Measurements from ENCODE around the gene CHST13.

CHST13 gene

DNA sequence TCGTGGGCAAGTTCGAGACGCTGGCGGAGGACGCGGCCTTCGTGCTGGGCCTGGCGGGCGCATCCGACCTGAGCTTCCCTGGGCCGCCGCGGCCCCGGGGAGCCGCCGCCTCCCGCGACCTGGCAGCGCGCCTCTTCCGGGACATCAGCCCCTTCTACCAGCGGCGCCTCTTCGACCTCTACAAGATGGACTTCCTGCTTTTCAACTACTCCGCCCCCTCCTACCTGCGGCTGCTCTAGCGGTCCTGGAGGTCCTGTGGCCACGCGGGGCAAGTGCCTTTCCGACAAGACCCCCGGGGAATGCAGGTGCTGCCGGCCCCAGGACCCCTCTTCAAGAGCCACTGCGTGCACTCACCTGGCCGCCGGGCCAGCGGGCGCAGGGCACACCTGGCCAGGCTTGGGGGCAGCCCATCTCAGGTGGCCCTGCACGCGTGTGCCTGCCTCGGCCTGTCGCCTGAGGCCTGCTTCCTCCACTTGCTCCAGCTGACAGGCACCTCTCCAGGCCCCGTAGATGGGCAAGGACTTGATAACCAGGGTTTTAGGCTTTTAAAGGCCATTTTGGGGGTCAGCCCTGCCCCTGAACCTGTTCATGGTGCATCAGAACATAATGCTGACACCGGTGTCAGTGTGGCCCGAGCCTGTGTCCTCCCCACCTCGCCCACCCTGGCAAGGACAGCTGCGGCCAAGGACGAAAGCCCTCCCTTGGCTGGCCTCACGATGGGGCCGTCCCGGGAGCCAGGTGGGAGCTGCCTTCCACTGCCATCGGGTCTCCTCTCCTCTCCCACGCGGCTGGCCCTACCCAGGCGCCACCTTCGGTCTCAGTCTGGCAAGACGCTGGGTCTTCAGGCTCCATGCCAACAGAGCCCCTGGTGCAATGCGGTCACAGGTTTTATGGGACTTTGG is 18.6 kb downstream of the CHST13 start:
- DNase-seq: no peak

DNA sequence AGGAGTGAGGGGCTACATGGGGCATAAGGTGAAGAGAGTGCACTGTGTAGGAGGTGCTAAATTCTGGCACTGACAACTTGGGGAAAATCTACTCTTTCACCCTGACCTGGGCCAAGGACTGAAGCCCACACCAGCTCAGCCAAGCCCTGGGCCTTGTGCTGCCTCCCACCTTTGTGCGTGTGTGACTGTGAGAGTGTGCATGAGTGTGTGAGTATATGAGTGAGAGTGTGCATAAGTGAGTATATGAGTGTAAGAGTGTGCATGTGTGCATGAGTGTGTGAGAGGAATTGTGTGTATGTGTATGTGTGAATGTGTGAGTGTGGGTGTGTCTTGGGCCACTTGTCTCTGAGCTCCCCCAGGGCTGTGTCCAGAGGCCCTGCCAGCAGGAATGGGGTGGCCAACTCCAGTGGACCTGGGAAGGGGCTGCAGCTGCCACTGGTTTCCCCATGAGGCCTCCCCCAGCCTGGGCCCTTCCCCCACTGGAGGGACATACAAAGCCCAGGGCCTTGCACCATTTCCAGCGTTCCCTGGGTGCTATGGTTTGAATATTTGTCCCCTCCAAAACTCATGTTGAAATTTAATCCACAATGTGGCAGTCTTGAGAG is 19.6 kb downstream of the CHST13 start:
- no peak for DNase-seq

DNA sequence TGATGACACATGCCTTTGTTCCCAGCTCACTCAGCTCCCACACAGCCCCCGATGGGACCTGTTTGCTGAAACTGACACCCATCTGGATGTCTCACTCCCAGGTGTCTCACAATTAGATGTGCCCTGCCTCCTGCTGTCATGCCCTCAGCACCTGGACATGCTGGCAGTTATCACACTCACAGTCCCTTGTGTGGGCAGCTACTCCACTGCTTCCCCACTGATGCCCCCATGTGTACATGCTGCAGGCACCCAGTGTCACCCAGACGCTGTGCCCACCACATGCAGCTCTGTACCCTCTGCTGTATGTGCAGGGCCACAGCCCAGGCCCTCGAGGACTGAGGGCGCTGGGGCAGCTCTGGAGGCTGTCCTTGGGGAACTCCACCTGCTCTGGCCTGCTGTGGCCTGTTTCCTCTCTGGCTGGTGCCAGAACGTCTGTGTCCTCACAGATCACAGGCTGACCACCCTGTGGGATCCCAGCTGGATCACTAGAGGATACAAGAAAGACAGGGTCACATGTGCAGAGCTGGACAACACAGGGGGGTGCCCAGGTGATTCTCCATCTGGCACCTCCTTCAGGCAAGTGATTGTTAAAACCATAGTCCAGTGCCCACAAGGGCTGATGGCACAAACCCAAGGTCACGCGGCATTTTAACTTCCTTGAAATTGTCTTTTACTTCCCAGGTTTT is 20.8 kb downstream of the CHST13 start:
- DNase-seq: no peak

DNA sequence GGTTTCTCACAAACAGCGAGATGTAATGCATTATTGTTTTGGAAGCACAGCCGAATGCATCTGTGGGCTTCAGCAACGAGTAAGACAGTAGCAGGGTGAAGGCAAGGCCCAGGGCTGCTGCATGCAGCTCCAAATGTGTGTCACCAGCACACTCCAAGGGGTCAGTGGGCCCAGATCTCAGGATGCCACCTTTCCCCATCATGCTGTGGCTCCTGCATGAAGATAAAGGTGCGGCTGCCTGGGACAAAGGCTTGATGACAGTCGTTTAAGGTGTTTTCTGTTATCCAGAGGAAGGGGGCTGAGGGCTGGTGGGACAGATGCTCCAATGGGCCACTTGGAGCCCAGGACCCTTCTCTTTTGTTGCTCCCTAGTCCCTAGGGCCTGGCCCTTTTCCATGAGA is 21.6 kb downstream of the CHST13 start:
- DNase-seq: no peak

DNA sequence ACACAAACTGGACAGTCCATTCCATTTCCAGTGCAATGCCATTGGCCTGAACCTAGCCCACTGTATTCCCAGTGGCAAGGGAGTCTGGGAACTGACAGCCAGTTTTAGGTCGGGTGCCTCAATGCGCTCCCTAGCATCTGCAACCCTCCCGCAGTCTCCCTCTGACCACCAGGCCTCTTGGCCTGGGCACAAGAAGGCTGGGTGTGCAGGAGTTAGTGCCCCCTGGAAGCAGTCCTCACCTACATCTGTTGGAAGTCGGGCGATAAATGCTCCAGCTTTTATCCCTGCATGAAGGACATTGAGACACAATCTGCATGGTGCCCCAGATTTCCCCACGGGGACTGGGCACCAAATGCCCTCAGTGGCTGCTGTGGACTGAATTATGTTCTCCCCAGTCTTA is 22.1 kb downstream of the CHST13 start:
- no peak for DNase-seq

DNA sequence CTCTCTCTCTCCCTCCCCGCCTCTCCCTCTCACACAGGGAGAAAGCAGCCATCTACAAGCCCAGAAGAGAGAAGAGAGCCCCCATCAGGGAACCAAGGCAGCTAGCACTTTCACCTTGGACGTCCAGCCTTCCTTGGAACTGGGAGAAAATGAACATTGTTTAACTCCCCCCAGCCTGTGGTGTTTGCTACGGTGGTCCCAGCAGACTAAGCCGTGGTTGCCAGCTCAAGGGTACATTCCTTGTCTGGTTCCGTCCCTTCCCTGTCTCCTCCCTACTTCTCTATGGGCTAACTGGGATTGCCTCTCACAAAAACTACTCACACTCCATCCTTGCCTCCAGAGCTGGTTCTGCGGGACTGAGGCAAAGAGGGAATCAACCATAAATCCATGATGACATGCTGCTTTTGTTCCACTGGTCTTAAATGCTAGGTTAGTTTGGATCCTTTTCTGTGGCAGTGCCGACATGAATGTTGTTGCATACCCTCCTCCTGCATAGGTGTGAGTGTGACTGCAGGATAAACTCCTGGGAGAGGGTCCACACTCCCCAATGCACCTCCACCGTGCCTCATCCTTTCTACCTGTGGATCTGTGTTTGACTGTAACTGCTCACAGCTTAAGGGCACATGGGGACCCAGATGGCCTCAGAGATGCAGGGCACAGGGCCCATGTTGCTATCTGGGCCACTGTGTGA is 22.7 kb downstream of the CHST13 start:
- DNase-seq: no peak

DNA sequence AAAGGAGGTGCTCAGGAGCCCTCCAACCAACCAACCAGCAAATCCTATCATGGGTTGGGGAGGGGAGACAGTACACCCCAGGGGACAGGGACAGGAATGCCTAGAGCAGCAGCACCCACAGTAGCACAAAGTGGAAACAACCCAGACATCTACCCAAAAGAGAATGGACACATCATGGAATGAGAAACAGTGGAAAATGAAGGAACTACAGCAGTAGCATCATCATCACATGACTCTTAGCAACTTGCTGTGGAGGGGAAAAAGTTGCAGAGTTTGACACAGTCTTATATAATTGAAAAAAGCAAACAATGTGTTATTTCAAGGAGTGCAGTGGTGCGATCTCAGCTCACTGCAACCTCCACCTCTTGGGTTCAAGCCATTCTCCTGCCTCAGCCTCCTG is 23.8 kb downstream of the CHST13 start:
- no peak for DNase-seq

DNA sequence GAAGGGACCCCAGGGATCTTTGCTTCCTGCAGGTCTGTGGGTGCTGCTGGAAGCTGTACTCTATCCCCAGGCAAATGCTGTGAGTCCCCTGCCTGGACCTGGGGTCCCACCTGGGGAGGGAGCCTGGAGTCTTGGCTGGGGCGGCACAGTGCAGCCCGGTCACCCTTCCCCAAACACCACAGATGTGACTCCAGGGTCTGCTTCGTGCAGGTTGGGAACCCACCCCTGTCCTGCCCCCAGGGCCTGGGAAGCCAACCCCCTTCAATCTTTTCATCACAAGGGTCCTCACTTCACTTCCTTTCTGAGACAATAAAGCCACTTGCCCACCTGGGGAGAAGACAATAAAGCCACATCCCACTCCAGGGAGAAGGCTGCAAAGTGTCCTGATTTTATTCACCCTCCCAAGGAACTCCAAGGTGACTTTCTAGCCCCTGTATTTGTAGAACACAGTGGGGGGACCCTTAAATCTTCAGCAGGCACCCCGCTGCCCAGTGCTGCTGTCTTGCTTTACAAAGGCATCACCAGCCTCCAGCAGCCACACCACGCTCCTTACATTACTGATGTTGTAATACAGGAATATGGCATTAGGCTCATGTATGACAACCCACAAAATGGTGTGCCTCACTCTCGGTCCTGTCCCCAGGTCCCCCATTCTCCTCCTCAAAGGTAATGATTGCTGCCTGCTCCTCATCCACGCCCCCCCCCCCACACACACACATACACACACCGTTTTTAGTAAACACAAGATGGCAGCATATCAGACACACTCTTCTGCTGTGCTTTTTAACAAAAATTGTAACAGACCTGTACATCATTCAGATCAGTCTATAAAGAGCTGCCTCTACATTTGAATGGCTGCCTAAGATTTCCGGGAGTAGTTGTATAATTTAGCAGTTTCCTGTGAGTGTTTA is 24.9 kb downstream of the CHST13 start:
- no peak for DNase-seq

DNA sequence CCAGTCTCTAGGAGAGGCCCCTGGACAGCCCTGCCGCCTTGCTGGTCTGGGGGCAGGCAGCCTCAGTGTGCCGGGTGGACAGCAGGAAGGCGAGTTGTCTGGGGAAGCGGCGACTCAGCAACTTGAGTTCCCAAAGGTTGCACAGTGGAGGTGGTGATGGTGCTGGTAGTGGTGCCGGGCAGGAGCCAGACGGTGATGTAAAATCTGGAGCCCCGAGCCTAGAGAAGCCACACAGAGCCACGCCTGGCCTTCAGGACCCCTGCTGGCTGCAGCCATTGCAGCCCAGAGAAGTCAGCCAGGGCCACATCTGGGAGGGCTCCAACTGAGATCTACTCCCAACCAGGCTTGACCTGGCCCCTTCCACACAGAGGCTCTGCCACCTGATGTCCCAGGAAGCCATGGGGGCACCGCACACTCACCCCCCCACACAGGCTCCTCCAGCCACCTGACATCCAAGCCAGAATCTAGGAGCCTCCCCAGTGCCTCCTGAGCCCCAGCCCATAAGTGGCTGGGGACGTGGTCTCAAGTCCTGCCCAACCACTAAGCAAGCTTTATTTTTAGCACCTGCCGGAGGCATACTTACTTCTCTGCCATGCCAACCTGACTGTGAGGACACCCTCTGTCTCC is 26.0 kb downstream of the CHST13 start:
- DNase-seq: no peak

DNA sequence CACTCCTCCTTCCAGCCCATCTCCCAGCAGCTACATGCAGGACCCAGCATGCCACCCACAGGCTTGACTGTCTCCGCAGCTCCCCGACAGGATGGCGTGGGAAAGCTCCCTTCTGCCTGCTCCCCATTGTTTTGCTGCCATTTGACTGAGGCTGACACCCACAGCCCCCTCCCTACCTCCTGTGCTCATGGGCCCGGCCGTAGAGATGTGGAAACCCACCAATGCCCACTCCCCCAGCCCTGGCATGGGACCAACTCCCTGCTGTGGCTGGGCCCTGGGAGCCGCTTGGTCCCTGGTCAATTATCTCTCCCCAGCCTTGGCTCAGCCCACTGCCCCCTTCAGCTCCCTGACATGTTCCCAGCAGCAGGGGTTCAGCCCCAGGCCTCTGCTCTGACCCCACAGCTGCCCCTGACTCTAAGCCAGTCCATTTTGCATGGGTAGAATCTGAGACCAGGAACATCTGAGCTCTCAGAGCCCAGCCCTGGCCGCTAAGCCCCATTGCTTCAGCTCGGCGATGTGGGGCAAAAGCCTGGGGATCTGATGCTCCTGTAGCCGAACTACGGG is 26.6 kb downstream of the CHST13 start:
- no peak for DNase-seq

DNA sequence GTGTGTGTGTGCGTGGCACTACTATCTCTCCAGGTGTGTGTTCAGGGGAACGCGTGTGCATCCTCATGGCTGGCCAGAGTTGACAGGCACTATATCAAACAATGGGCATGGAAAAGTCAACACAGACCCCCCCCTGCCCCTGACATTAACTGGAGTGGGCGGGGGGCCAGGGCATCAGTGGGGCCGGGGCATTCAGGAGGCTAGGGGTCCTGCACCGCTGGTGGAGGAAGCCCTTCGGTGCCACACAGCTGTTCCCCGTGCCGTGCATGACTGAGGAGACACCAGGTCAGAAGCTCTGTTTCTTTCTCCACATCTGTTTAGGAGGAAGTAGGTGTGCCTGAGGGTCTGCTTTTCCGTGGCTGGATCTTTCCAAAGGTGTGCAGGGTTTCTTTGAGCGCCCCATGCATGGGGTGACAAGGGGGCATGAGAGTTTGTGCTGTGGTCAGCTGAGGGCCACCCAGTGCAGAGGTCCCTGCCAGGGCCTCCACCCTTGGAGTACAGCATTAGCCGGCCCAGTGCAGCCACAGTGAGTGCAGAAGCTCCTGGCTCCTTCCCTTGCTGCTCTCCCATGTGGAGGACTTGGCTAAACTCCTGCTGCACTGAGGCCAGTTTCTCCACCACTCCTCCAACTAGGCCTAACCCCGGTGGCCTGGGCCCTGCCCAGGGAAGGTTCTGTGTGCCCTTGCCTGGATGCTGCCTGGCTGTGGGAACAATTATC is 27.3 kb downstream of the CHST13 start:
- DNase-seq: peak in 1 of 2 experiments; percentile 24

DNA sequence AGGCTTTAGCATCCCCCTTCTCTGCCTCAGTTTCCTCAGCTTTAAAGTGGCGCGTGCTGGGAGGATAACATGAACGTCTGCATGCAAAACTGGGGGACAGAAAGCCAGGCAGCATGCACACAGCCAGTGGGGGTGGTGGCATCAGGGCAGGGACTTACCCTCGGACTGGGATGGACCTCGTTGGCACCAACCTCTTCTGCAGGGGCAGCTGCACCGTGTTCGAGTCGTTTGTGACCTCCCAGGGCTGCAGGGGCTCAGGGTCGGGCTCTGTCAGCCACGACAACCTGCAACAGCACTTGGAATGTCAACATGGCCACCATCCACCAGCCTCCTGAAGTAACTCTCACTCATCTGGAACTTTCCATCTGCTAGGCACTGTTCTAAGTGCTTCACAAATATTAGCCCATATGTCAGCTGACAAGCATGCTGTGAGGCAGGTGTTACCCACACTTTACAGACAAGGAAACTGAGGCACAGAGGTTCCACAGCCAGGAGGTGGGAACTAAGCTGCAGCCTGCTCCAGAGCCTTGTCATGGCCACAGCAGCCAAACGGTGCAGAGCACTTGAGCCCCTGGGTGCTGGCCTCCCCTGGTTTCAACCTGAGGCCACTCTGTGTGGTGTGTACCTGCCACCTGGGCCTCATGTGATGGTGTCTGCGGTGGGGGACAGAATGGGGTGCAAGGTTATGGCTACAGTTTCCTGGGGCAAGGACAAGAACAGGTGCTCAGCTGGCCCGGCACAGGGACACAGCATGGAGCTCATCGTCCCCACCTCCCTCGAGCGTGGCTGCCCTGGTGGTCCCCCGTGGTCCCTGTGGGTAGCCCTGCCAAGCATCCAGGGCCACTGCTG is 28.1 kb downstream of the CHST13 start:
- DNase-seq: no peak

DNA sequence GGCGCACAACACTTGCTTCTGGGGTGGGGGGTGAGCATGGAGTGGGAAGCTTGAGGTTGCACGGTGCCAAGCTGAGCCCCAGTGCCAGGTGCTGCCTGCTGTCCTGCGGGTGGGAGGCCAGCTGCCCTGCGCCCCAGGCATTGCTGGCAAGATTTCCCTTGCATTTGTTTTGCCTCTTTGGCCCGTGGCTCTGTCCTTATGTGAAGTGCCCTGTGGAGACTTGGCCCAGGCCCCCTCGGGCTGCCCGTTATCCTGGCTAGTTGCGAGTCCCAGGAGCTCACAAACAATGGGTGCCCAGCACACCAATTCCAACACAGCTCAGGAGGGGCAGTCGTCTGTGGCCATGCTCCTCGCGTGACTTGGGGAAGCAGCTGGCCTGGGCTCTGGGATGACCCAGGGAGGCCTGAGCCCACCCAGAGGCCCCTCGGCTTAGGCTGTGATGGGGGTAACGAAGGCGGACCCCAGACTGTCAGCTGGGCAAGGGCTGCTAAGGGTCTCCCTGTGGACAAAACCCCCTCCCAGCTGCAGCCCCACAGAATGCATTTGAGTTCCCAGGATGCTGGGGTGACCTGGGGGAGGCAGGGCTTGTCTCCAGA is 28.8 kb downstream of the CHST13 start:
- peak in 1 of 2 experiments; percentile 72 for DNase-seq

DNA sequence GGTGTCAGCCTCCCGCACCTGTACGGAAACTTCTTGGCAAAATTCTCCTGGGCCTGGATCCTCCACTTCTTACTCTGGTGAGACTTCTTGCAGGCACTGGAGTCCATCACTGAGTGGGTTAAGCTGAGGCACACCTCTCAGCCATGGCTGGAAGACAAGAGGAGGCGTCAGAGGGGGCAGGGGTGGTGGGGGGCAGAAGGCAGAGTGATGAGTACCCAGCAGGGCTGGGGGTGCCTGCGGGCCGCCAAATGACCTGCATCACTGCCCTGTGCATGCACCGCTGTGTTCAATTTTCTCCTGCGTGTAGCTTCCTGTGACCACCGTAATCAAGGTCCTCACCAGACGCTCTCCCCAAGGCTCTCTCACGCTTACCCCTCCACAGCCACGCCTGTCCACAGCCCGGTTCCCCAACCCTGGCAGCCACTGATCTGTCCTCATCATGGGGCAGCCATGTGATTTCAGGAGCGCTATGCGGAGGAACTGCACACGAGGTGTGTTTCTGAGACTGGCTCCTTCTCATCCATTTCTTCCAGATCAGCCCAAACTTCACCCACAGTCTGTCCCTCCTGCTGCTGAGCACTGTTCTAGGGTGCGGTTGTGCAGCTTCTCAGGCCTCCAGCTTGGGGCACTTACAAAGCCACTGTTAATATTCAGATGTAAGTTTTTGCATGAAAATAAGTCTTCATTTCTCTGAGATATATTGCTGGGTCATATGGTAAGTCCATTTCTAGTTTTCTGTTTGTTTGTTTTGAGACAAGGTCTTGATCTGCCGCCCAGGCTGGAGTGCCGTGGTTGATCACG is 29.5 kb downstream of the CHST13 start:
- DNase-seq: no peak

DNA sequence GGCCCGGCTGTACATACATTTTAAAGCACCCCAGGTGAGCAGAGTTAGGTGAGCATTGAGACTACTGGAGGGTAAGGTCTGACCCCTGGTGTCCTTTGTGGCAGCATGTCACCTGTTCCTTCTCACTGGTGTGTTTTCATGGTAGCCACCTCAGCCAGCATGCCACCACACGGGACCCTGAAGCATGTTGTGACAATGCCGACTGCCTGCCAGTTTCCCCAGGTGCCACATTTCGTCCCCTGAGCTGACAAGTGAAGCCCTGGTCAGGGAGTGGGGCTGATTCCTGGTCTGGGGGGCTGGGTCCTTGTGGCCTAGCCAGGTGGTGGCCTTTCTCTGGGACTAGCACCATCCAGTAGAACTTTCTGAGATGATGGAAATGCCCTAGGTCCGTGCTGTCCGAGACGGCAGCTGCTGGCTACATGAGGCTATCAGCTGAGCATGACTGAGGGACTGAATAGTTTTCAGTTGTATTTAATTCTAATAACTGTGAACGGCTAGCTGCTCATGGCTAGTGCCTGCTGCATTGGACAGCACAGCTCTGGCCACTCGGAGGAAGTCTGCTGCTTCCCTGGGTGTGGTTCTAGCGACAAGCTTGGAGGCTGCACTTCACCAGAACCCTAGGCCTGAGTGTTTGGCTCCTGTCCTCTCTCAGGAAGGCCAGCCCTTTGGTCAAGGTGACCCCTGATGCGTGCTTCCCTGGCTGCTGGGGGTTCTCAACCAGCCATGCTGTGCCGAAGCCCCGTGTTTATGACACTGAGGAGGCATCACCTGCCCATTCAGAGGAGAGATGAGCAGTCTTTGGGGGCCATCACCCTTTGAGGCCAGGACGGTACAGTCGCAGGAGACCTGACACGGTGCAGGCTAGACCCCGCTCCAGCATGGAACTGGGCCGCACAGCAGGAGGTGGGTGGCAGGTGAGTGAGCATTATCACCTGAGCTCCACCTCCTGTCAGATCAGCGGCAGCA is 30.9 kb downstream of the CHST13 start:
- DNase-seq: no peak

DNA sequence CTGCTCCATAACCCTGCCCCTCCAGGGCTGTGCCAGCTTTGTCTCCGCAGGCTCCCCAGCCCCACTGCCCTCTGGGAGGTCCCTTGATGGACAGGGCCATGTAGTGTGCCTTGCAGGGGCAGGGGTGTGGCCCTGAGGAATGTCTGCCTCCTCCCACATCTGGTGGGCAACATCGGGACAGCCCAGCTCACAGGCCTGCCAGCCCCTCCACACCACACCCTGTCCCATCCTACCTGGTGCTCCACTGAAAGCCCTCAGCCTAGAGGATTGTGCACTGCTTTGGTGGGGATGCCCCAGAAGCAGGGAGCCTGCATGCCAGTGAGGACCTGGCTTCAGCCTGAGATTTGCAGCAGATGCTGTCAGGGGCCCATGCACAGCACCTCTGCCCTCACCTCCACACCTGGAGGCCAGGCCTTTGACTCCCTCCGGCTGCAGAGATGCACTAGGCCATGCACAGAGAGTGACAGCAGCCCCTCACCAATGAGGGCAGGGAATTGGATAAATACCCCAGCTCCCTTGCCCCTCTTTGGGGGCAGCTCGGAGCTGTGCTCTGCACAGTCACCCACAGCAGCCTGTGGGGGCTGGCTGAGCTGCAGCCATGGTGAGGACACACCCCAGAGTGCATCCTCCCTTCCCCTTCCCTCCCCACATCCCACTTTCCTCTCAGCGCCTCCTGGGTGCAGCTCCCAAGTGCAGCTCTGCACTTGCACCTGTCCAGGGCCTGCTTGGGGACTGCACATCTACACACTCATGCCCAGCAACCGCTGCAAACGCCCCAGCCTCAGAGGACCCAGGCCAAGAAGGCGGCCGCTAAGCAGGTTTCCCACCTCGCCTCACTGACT is 32.1 kb downstream of the CHST13 start:
- no peak for DNase-seq

Data from NCI-H446 (cell line).